ENCODE results near the gene PCDH15. TPM values are rescaled to one million over a fixed set of nuclear protein-coding genes. Genes with fewer than 3 reads are reported as not detected.

The PCDH15 gene

DNA sequence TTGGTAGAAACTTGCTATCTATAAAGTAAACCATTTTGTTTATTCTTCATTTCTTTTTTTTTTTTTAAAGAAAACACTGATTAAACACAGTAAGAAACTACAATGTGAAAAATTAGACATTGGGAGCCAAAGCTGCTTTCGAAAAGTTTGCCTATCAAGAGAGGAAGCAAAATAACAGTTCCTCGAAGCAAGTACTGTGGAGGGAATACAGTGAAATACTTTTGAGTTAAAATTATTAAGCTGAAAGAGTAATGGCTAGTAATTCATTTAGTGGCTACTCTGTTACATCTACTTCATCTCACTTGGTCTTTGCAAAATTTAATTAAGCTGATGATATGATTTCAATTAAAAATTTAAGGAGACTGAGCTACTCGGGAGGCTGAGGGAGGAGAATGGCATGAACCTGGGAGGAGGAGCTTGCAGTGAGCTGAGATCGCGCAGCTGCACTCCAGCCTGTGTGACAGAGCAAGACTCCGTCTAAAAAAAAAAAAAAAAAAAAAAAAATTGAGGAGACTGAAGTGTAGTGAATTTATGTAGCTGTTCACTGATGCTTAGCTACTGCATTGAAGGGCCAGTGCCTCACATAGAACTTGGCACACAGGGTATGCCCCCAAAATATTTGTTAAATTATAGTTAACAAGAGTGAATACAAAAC is 1046.3 kb downstream of the PCDH15 start:
- no peak overlapping the region for H3K4me2 ChIP-seq (ENCODE audit: low read length)
- H3K9ac ChIP-seq (ENCODE audit: low read depth, low read length): no peak overlapping the region
- peaks cover 5% of the 10 kb centered on the region for H3K9me3 ChIP-seq (replicated peaks; ENCODE audit: low read length)
- no peaks in the 10 kb centered on the region for H3K27me3 ChIP-seq (ENCODE audit: control insufficient read depth, insufficient read depth, low read length)
- no peak overlapping the region for H3K4me3 ChIP-seq (ENCODE audit: low read length)
- H3K4me1 ChIP-seq (ENCODE audit: control insufficient read depth, insufficient read depth, low read length): no peaks in the 10 kb centered on the region
- H3K36me3 ChIP-seq (ENCODE audit: insufficient read depth, low read length): no peaks in the 10 kb centered on the region

Small RNA genes lying within 50 kb of the gene (small RNA-seq; reads per million reads assigned to genes)
- gene AL365496.1 (not detected), gene MIR548F1 (not detected), gene RNU6-687P (not detected)

Measured in skeletal muscle satellite cell (primary cell).